GM21723 (cell line): Measurements from ENCODE around the gene PNPLA6.
"Not testable (repeated sequence)": the region's sequence is repeated elsewhere in the genome, so short reads cannot be mapped to it uniquely, and the experiment has no call there.

Source experiments
- ATAC-seq: cut with Tn5 transposase; IDR thresholded peaks from one replicate; pipeline ENCODE4 v1.9.1; 2021; ENCODE audit warnings: mild to moderate bottlenecking, moderate library complexity; ENCODE audit not compliant: unreplicated experiment

The PNPLA6 gene

GRCh38 chr19:7529610-7530490, 5.7 kb upstream of the PNPLA6 start:
- no peak for ATAC-seq

- no peak for ATAC-seq
These were observed 2.1 kb upstream of the PNPLA6 start for GRCh38 chr19:7533281-7533885.

- no peak for ATAC-seq
These were observed 1.5 kb upstream of the PNPLA6 start for GRCh38 chr19:7533925-7534480.

- no peak for ATAC-seq
These were observed 928 bp upstream of the PNPLA6 start for GRCh38 chr19:7534531-7535046.

GRCh38 chr19:7535998-7536695, 630 bp downstream of the PNPLA6 start:
- ATAC-seq, result no peak

- not testable (repeated sequence) for ATAC-seq
These were observed 3.5 kb downstream of the PNPLA6 start for GRCh38 chr19:7538990-7539389.

GRCh38 chr19:7539827-7540425, 4.4 kb downstream of the PNPLA6 start:
- ATAC-seq, result no peak

- no peak for ATAC-seq
These were observed 5.4 kb downstream of the PNPLA6 start for GRCh38 chr19:7540761-7541474.

- no peak for ATAC-seq
These were observed 5.9 kb downstream of the PNPLA6 start for GRCh38 chr19:7541475-7541824.

GRCh38 chr19:7541828-7542443, 6.4 kb downstream of the PNPLA6 start:
- no peak for ATAC-seq

- ATAC-seq, result no peak
These were observed 7.2 kb downstream of the PNPLA6 start for GRCh38 chr19:7542556-7543348.

GRCh38 chr19:7544626-7545025, 9.1 kb downstream of the PNPLA6 start:
- no peak for ATAC-seq

- no peak for ATAC-seq
These were observed 9.8 kb downstream of the PNPLA6 start for GRCh38 chr19:7545300-7545699.

GRCh38 chr19:7545904-7546303, 10.4 kb downstream of the PNPLA6 start:
- no peak for ATAC-seq

GRCh38 chr19:7547159-7547558, 11.6 kb downstream of the PNPLA6 start:
- ATAC-seq, result no peak

- ATAC-seq, result no peak
These were observed 14.1 kb downstream of the PNPLA6 start for GRCh38 chr19:7549429-7550148.

- no peak for ATAC-seq
These were observed 14.8 kb downstream of the PNPLA6 start for GRCh38 chr19:7550169-7550770.
